IPS-18c (cell line): Measurements from ENCODE around the gene TXNDC12.
"Not testable (repeated sequence)": the region's sequence is repeated elsewhere in the genome, so short reads cannot be mapped to it uniquely, and the experiment has no call there.

Experiments used
- H3K4me3 ChIP-seq: 2 replicates; pipeline ENCODE4 v1.7.0; 2013; ENCODE audit warnings: low read depth, mild to moderate bottlenecking, low read length, moderate library complexity; ENCODE audit not compliant: insufficient read depth
- H3K9me3 ChIP-seq: one replicate; pipeline ENCODE4 v1.6.1; 2013; ENCODE audit warnings: mild to moderate bottlenecking, low read length, moderate library complexity; ENCODE audit not compliant: control insufficient read depth, insufficient read depth

The TXNDC12 gene

DNA sequence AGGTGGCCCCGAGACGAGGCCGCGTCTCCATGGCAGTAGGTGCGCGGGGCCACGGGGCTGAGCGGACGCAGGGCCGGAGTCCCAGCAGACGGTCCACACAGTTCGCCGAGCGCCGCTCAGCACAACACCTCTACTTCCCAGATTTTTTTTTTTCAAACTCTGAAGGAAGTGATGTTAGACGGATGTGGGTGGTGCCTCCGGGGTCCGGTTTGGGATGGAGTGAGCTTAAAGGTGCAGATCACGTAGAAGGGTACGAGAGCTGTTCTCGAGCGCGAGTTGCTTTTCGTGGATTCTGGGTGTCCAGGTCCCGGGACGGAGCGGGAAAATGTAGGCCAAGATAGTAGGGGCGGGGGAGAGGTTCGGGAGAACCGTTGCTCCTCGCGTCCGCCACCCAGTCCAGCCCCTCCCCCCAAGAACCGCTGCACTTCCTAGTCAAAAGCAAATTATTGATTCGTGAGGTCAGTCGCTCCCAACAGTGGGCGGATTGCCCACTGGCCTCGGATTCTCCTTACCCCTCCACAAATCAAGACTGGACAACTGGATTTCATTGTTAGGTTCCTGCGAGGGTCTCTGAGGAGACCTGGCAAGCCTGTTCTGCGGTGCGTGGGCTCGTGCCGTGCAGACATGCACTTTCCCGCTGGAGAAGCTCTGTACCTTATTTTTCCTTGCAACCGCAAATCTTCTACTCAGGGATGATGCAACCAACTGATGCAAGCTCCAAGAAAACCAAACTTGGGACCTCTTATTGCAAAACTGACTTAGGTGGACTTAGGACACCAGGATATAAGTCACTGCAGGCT is at the start of gene TXNDC12:
Gene TXNDC12 (minus strand): TSS at position 126 of the 800 bp plus-strand sequence. CDS start 95 bp downstream, at position 31.
- H3K9me3 ChIP-seq: no peaks in the 10 kb centered on the region
- peak within 1 kb of the TSS; percentile 98 for H3K4me3 ChIP-seq

DNA sequence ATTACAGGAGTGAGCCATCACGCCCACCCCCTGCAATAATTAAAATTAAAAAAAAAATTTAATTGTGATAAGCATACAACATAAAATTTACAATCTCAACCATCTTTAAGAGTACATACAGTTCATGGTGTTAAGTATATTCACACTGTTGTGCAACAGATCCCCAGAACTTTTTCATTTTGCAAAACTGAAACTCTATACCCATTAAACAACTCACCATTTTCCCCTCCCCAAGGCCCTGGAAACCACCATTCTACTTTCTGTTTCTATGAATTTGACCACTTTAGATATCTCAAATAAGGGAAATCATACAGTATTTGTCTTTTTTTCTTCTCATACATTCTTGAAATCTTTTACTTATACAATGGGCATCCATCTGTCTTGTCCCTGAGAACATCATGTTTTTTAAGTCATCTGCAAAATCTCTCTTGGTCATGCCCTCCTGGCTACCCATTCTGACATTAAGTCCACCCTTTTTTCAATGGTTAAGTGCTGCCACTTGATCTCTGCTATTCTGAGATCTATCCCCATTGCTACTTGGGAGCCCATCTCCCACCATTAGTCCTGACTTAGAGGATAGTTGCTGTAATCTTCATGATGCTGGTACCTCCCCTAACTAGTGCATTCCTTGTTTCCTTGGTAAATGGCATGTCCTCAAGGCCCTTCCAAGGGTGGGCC is 47.5 kb upstream of the TXNDC12 start:
- H3K9me3 ChIP-seq: no peaks in the 10 kb centered on the region

DNA sequence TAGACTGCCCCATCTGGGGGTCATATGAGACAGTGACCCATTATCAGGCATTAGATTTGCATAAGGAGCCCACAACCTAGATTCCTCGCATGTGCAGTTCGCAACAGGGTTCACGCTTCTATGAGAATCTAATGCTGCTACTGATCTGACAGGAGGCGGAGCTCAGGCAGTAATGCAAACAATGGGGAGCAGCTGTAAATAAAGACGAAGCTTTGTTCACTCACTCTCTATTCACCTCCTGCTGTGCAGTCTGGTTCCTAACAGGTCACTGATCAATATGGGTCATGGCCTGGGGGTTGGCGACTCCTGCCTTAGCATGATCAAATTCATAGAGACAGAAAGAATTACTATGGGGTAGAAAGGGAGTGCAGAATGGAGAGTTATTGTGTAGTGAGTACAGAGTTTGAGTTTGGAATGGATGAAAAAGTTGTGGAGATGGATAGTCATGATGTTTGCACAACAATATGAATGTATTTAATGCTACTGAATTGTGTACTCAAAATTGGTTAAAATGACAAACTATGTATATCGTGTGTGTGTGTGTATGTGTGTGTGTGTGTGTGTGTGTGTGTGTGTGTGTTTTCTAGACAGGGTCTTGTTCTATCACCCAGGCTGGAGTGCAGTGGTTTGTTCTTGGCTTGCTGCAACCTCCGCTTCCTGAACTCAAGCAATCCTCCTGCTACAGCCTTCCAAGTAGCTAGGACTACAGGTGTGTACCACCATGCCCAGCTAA is 43.3 kb upstream of the TXNDC12 start:
- H3K4me3 ChIP-seq: no peak overlapping the region
- no peaks in the 10 kb centered on the region for H3K9me3 ChIP-seq

More for the DNA sequence above, 47.5 kb upstream of the TXNDC12 start:
- H3K4me3 ChIP-seq: no peak overlapping the region

- Histone ChIP-seq H3K4me3 (no peak overlapping the region), H3K9me3 (no peaks in the 10 kb centered on the region)
Observed at GRCh38 chr1:52096216-52096615, 41.2 kb upstream of the TXNDC12 start.

GRCh38 chr1:52094300-52094699 is 39.3 kb upstream of the TXNDC12 start:
- H3K4me3 ChIP-seq, H3K9me3 ChIP-seq: not testable (repeated sequence)

GRCh38 chr1:52087892-52088291 is 32.9 kb upstream of the TXNDC12 start:
- H3K4me3 ChIP-seq, H3K9me3 ChIP-seq: not testable (repeated sequence)

GRCh38 chr1:52080014-52080415 is 25.0 kb upstream of the TXNDC12 start:
- Histone ChIP-seq H3K4me3 (no peak overlapping the region), H3K9me3 (no peaks in the 10 kb centered on the region)

DNA sequence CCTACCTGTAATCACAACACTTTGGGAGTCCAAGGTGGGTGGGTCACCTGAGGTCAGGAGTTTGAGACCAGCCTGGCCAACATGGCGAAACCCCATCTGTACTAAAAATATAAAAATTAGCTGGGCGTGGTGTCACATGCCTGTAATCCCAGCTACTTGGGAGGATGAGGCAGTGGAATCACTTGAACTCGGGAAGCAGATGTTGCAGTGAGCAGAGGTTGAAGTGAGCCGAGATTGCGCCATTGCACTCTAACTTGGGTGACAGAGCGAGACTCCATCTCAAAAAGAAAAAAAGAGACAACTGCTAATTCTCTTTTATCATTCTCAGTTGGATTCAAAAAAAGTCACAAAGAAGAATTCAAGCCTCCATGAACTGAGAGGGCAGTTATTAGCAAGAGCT is 22.3 kb upstream of the TXNDC12 start:
- H3K9me3 ChIP-seq, H3K4me3 ChIP-seq: not testable (repeated sequence)

DNA sequence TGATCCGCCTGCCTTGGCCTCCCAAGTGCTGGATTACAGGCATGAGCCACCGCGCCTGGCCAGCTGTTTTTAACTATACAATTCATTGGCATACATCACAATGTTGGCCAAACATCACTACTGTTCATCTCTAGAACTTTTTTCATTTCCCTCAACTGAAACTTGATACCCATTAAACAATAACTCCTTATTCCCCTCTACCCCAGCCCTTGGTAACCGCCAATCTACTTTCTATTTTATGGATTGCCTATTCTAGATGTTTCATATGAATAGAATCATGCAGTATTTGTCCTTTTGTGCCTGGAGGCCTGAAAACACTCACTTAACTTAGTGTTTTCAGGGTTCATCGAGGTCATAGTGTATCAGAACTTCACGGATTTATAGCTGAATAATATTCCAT is 17.3 kb upstream of the TXNDC12 start:
- Histone ChIP-seq H3K9me3 (no peaks in the 10 kb centered on the region), H3K4me3 (no peak overlapping the region)

GRCh38 chr1:52070704-52071103 is 15.7 kb upstream of the TXNDC12 start:
- H3K9me3 ChIP-seq: no peaks in the 10 kb centered on the region
- no peak overlapping the region for H3K4me3 ChIP-seq

GRCh38 chr1:52063192-52063591 is 8.2 kb upstream of the TXNDC12 start:
- Histone ChIP-seq H3K4me3 (no peak overlapping the region), H3K9me3 (no peaks in the 10 kb centered on the region)

DNA sequence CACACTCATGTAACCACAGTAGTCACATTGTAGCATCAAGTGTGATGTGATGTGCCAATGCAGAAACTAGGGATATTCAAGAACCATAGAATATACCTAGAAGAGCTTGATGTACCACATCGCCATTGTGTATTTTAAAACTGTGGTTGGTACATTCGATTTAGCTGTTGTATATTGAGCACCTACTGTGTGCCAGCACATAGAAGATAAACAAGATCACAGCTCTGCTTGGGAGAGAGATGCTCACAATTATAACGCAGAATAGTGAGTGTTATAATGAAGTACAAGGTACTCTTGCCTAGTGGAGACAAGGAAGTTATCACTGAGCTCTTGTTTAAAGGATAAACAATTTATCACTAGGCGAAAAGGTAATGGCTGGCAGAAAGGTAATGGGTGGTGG is 5.8 kb upstream of the TXNDC12 start:
- Histone ChIP-seq H3K9me3 (no peaks in the 10 kb centered on the region), H3K4me3 (no peak overlapping the region)

DNA sequence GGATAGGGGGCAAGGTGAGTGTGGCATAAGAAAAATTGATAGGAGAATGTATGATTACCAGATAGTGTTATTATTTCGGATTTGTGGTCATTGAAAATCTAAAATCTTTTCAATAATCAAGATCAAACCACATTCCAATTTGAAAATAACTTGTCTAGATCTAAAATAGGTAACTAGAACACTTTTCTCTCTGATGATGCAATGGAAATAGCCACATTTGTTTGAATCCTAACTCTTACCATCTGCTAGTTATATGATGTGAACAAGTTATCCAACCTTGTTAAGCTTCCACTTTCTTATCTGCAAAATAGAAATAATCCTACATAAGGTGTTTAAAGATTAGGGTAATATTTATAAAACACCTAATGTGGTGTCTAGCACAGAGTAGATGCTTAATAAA is 4.9 kb upstream of the TXNDC12 start:
- H3K4me3 ChIP-seq: no peak overlapping the region
- H3K9me3 ChIP-seq: no peaks in the 10 kb centered on the region

- Histone ChIP-seq H3K4me3 (no peak overlapping the region), H3K9me3 (no peaks in the 10 kb centered on the region)
Observed at GRCh38 chr1:52059321-52059720, 4.3 kb upstream of the TXNDC12 start.

DNA sequence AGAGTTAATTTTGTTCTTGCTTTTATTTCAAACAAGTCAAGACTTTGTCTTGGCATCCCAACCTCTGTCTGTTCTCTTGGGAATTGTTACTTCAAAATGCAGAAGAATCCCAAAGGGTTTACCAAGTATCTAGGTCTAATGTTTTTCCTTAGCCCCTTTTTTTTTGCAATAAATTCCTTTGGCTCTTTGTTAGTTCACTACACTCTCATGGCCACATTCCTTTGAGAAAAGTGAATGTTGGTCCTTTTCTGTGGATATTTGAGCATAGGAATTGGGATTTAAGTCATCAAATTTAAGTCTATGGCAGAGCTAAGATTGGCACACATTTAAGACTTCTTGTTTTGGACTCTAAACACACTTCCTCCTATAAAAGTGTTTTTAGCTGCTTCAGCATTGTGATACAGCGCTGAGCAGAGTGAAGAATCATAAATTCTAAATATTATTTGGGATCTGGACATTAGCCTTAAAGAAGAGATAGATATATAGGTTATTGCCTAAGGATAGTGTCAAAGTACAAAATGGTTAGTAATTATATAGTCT is 3.0 kb upstream of the TXNDC12 start:
- no peak overlapping the region; the same call in 1 of the 2 replicates for H3K4me3 ChIP-seq

GRCh38 chr1:52057255-52057654 is 2.3 kb upstream of the TXNDC12 start:
- H3K9me3 ChIP-seq: no peaks in the 10 kb centered on the region
- peak overlapping the region; percentile 98 for H3K4me3 ChIP-seq

More for the DNA sequence above, 3.0 kb upstream of the TXNDC12 start:
- H3K9me3 ChIP-seq: no peaks in the 10 kb centered on the region

GRCh38 chr1:52056937-52057231 is 1.9 kb upstream of the TXNDC12 start:
- peak overlapping the region; percentile 98 for H3K4me3 ChIP-seq

More at GRCh38 chr1:52056937-52057231, 1.9 kb upstream of the TXNDC12 start:
- no peaks in the 10 kb centered on the region for H3K9me3 ChIP-seq
